ENCODE measurements around the gene FGGY.

DNA sequence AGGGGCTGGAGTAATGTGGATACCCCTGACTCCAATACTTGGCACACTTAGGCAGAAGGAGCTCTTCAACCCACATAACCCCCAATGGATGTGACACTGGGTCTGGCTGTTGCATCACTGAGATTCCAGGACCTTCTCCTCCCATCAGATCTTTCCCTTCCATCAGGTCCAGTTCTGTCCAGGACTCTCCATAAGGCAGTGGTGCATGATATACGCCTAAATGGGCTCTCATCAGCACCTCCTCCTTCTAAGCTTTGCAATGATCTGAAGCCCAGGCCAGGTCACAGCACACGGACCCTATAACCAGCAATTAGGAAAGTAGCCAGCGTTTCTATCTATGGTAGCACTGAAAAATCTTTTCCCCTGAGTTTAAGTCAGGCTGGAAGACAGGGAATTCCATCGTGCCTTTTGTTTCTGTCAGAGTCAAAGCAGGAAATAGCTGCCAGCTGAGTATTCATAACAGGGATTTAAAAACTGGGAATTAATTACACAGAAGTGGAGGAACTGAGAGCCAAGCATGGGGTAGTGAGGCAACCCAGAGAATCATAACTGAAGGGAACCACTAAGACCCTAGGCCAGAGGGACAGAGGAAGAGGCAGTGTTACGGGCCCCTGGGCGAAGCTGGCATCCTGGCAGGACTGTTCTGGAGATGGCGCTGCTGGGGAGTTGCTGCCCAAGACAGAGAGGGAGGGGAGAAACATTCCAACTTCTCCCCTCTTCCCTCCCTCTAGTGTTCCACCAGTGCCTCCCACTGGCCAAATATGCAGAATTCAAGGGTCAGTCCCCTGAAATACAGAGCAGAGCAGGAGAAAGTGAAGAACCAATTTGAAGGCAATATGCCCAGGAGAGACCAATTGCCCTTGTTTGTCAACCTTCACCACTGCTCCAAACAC, 480.3 kb downstream of the FGGY start:
- TF ChIP-seq, protein P1, sequence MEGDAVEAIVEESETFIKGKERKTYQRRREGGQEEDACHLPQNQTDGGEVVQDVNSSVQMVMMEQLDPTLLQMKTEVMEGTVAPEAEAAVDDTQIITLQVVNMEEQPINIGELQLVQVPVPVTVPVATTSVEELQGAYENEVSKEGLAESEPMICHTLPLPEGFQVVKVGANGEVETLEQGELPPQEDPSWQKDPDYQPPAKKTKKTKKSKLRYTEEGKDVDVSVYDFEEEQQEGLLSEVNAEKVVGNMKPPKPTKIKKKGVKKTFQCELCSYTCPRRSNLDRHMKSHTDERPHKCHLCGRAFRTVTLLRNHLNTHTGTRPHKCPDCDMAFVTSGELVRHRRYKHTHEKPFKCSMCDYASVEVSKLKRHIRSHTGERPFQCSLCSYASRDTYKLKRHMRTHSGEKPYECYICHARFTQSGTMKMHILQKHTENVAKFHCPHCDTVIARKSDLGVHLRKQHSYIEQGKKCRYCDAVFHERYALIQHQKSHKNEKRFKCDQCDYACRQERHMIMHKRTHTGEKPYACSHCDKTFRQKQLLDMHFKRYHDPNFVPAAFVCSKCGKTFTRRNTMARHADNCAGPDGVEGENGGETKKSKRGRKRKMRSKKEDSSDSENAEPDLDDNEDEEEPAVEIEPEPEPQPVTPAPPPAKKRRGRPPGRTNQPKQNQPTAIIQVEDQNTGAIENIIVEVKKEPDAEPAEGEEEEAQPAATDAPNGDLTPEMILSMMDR (conservative IDR thresholded peaks at IDR 0.05 in 1 of 2, IDR thresholded peaks at IDR 0.05 in 1 of 2; ENCODE audit: extremely low read depth in 1 of 2, insufficient read depth in 1 of 2, low read depth in 1 of 2, low read length in 2 of 2), result no peak
- TF ChIP-seq EZH2 (IDR thresholded peaks at IDR 0.05; ENCODE audit: borderline replicate concordance, low read length), result no peak
